Endothelial cell (in vitro differentiated cells): ENCODE data around the gene POU2F2. TPM values are rescaled to one million over a fixed set of nuclear protein-coding genes. Genes with fewer than 3 reads are reported as not detected.

ENCODE experiments used
- DNase-seq: peaks from one replicate; pipeline ENCODE4 v3.0.0; 2021; ENCODE audit warnings: low spot score
- H3K27ac Mint-ChIP-seq: one replicate; pipeline ENCODE4 v1.8.0; 2021; ENCODE audit warnings: mixed read lengths, inconsistent platforms; ENCODE audit not compliant: unreplicated experiment
- H3K27me3 Mint-ChIP-seq: one replicate; pipeline ENCODE4 v1.8.0; 2021; ENCODE audit warnings: mild to moderate bottlenecking, moderate library complexity, mixed read lengths, inconsistent platforms; ENCODE audit not compliant: unreplicated experiment
- H3K36me3 Mint-ChIP-seq: one replicate; pipeline ENCODE4 v1.8.0; 2021; ENCODE audit warnings: mild to moderate bottlenecking, low read depth, mixed read lengths, inconsistent platforms; ENCODE audit not compliant: unreplicated experiment
- H3K4me1 Mint-ChIP-seq: one replicate; pipeline ENCODE4 v1.8.0; 2021; ENCODE audit warnings: mild to moderate bottlenecking, mixed read lengths, inconsistent platforms; ENCODE audit not compliant: unreplicated experiment
- H3K4me3 Mint-ChIP-seq: one replicate; pipeline ENCODE4 v1.8.0; 2021; ENCODE audit warnings: mild to moderate bottlenecking, mixed read lengths, inconsistent platforms; ENCODE audit not compliant: unreplicated experiment
- H3K9me3 Mint-ChIP-seq: one replicate; pipeline ENCODE4 v1.8.0; 2021; ENCODE audit warnings: mixed read lengths, inconsistent platforms; ENCODE audit not compliant: unreplicated experiment
- total RNA-seq: library from RNA; stranded (reverse); fragmentation: NEBNext Ultra II Directional; extraction: Animal tissue kit (Norgen Biotek cat#: 25700); gene quantifications from one replicate; pipeline ENCODE4 v1.2.1, GENCODE V29; 2021; ENCODE audit not compliant: unreplicated experiment
- TF ChIP-seq, protein P1 (sequence below): fragments of 200-600 bp; sonication (generic); IDR thresholded peaks from one replicate; pipeline ENCODE4 v1.5.0; 2021; ENCODE audit warnings: antibody characterized with exemption; ENCODE audit not compliant: unreplicated experiment

Gene POU2F2
- total RNA-seq, 1 donor from 2014 or later: 5.7 TPM

DNA sequence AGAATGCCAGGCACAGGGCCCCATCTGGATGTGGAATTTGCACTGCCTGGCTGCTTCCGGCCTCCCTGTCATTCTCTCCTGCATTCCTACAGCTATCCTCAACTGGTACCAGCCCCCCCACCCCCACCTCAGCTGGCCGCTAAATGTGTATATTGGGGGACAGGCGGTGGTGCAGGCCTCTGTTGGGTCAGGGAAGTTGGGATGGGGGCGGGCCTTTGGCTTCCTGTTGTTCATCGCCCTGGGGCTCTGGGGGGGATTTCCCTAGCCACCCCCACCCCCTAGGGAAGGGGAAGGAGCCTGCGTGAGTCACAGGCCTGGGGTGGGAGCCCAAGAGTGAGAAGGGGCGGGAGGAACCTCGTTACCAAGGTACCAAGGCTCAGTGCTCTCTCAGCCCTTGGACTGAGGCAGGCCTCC lies 10.6 kb downstream of the POU2F2 start:
- H3K27me3 Mint-ChIP-seq: peaks cover 10% of the 10 kb centered on the region
- H3K36me3 Mint-ChIP-seq: no peaks in the 10 kb centered on the region
- no peak for DNase-seq
- H3K4me3 Mint-ChIP-seq: no peak overlapping the region
- peaks cover 7% of the 10 kb centered on the region for H3K4me1 Mint-ChIP-seq
- no peaks in the 10 kb centered on the region for H3K9me3 Mint-ChIP-seq
- no peak overlapping the region for H3K27ac Mint-ChIP-seq
- TF ChIP-seq, protein P1, sequence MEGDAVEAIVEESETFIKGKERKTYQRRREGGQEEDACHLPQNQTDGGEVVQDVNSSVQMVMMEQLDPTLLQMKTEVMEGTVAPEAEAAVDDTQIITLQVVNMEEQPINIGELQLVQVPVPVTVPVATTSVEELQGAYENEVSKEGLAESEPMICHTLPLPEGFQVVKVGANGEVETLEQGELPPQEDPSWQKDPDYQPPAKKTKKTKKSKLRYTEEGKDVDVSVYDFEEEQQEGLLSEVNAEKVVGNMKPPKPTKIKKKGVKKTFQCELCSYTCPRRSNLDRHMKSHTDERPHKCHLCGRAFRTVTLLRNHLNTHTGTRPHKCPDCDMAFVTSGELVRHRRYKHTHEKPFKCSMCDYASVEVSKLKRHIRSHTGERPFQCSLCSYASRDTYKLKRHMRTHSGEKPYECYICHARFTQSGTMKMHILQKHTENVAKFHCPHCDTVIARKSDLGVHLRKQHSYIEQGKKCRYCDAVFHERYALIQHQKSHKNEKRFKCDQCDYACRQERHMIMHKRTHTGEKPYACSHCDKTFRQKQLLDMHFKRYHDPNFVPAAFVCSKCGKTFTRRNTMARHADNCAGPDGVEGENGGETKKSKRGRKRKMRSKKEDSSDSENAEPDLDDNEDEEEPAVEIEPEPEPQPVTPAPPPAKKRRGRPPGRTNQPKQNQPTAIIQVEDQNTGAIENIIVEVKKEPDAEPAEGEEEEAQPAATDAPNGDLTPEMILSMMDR: no peak

DNA sequence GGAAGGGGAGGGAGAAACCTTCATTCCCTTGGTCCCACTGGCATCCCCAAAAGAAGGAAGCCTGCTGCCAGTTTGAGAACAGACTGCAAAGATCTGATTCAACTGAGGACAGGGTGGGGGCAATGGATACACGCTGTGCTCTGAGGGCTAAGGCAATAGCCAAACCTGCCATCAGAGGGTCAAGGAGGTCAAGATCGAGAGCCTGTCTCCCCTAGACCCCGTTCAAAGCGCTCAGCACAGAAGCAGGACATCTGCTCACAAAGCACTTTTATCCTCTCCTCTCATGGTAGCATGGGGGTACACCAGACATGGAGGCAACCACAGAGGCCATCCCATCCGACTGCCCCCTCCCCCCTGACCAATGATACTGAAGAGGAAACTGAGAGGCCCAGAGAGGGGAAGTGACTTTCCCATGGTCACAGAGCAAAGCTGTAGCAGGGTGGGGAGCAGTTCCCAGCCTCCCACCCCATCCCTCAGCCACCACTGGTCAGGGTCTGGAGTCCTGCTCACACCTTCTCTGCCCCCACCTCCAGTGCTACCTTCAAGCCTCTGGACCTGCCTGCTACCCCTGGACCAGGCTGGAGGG lies 11.1 kb downstream of the POU2F2 start:
- Mint-ChIP-seq H3K9me3 (no peaks in the 10 kb centered on the region), H3K4me1 (peaks cover 7% of the 10 kb centered on the region), H3K27ac (no peak overlapping the region), H3K27me3 (peaks cover 10% of the 10 kb centered on the region), H3K36me3 (no peaks in the 10 kb centered on the region), H3K4me3 (no peak overlapping the region)
- TF ChIP-seq, protein P1: no peak
- DNase-seq: no peak

DNA sequence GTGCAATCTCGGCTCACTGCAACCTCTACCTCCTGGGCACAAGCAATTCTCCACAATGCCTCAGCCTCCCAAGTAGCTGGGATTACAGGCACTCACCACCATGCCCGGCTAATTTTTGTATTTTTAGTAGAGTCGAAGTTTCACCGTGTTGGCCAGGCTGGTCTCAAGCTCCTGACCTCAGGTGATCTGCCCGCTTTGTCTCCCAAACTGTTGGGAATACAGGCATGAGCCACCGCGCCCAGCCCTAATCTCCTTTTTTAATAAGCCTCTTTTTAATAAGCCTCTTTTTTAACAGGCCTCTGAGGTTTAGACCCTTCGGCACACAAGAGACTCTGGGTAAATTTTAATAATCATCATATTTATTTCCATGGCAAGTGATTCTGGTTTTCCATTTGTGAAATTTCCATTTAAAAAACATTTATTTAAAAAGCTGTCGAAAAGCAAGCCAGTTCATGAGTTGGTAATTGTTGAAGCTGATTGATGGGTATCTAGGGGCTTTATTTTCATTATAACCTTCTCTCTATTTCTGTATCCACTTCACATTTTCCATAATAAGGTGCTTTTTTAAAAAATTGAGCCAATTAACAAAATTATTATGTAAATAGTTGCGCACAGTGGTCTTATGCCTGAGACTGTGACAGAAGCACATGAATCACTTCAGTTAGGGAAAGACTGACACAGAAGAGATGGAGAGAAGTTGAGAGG lies 11.8 kb downstream of the POU2F2 start:
- TF ChIP-seq, protein P1: no peak
- peaks cover 4% of the 10 kb centered on the region for H3K4me1 Mint-ChIP-seq
- DNase-seq: no peak
- H3K36me3 Mint-ChIP-seq: no peaks in the 10 kb centered on the region
- peaks cover 10% of the 10 kb centered on the region for H3K27me3 Mint-ChIP-seq
- no peak overlapping the region for H3K27ac Mint-ChIP-seq
- H3K9me3 Mint-ChIP-seq: no peaks in the 10 kb centered on the region
- no peak overlapping the region for H3K4me3 Mint-ChIP-seq

DNA sequence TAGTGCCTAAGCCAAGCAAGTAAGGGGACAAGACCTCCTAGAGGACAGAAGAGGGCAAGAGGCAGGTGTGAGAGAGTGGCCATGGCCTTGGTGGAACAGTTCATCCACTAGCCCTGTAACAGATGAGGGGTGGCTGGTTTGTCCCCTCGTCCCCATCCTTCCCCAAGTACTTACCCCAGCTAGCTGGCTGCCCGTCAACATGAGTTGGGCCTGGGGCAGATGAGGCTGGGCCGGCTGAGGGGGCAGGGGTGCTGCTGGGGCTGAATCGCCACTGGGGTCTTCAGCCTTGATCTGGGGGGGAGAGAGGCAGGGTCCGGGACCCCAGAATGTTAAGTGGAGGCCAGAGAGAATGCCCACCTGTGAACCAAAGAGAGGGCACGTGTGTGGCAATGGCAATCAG lies 15.2 kb downstream of the POU2F2 start:
- Mint-ChIP-seq H3K36me3 (no peaks in the 10 kb centered on the region), H3K9me3 (no peaks in the 10 kb centered on the region), H3K4me1 (peaks cover 22% of the 10 kb centered on the region), H3K27ac (no peak overlapping the region), H3K4me3 (no peak overlapping the region), H3K27me3 (peaks cover 8% of the 10 kb centered on the region)
- no peak for DNase-seq
- TF ChIP-seq, protein P1: no peak
